Stimulated activated CD4-positive, alpha-beta T cell treated with anti-CD3 and anti-CD28 coated beads, TNF-alpha, amount 100 ng/mL, for 4 hours (primary cell): ENCODE measurements around the gene DGLUCY.
"Not testable (repeated sequence)": the region's sequence is repeated elsewhere in the genome, so short reads cannot be mapped to it uniquely, and the experiment has no call there.

Experiments
- DNase-seq, 3 experiments: peaks; one replicate each; pipeline ENCODE4 v3.0.0-alpha.2; 2020; ENCODE audit warnings: low read depth in 3 of 3

Gene DGLUCY

DNA sequence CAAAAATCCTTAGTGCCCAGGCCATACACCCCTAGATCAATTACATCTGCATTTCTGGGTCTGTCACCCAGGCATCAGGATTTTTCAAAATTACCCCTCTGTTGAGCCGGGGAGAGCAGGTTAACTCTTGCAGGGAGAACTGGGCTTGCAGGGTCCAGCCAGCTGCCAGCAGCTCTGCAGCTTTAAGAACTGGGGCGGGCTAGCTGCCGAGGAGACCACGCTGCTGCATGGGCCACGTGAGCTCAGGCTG is at the start of gene DGLUCY:
Gene DGLUCY, plus strand, starts transcription at position 245 of the 250 bp plus-strand sequence. CDS start 46,222 bp downstream, outside the sequence.
- peak in 1 of 3 experiments; percentile 38 for DNase-seq

- no peak for DNase-seq
Observed at GRCh38 chr14:91065266-91065665, 48.6 kb upstream of the DGLUCY start.

GRCh38 chr14:91067186-91067585 is 46.7 kb upstream of the DGLUCY start:
- DNase-seq: peak in 1 of 3 experiments; percentile 20

DNA sequence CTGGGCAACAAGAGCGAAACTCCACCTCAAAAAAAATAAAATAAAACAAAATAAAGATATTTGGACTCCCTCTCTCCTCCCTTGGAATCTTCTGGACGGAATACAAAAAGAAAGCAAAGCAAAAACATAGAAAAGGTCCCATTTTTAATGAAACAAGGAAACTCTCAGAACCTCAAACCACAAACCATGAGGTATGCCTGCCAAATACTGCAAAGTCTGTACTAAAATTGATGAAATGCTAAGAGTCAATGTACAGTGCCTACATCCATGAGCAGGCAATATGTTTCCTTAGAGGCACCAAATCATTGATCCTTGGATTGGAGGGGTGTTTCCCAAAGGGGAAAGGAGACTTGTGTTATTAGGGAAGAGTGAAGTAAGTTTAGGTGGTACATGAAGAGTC is 45.2 kb upstream of the DGLUCY start:
- no peak for DNase-seq

DNA sequence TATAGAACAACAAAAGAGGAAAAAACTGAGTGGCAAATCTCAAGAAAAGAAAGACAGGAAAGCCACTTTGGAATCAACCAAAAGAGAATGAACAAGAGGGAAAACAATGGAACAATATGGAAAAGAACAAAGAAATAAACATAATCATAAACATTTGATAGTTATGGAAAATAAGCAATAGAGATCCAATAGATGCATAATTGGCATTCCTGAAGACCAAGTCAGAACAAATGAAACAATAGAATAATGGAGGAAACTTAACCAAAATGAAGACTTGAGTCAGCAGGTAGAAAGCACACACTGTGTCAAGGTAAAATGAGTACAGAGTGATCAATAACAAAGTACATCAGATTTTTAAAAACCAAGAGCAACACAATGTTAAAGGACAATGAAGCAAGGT is 43.3 kb upstream of the DGLUCY start:
- DNase-seq: no peak

DNA sequence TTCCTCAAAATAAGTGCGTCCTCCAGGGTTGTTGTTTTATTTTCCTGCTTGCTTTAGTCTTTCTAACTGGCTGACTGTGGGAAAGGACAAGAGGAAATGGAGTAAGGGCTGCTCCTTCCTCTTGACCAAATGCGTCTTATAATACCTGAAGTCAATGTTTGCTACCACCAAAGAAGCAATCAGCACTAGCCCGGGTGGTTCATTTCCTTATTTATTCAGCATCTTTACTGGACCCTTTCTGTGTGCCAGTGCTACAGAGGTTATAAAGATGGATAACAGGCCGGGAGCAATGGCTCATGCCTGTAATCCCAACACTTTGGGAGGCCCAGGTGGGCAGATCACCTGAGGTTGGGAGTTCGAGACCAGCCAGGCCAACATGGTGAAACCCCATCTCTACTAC is 38.3 kb upstream of the DGLUCY start:
- DNase-seq: no peak

GRCh38 chr14:91078095-91078737 is 35.7 kb upstream of the DGLUCY start:
- peak in 1 of 3 experiments; percentile 21 for DNase-seq

DNA sequence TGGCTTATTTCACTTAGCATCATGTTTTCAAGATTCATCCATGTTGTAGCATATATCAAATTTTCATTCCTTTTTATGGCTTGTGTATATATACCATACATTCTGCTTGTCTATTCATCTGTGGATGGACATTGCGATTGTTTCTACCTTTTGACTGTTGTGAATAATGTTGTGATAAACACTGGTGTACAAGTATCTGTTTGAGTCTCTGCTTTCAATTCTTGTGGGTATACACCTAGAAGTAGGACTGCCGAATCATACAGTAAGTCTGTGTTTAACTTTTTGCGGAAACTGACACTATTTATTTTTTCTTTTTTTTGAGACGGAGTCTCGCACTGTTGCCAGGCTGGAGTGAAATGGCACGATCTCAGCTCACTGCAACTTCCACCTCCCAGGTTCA is 33.8 kb upstream of the DGLUCY start:
- no peak for DNase-seq

DNA sequence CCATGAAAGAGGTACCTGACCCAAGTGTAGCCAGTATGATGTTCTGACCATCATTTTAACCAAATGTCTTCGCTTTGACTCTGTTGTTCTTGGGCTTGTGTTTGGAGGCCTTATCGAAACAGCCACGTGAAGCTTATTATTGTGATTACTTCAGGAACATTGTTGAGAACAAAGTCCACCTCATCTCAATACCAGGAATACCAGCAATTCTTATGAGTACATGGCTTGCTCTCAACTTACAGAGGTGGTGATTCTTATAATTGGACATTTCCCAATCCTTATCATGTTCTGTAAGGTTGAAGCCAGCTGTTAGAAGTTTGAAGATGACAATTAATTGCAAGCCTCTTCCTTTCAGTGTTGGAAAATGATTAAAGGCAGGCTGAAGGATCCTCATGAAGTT is 31.6 kb upstream of the DGLUCY start:
- DNase-seq: no peak

DNA sequence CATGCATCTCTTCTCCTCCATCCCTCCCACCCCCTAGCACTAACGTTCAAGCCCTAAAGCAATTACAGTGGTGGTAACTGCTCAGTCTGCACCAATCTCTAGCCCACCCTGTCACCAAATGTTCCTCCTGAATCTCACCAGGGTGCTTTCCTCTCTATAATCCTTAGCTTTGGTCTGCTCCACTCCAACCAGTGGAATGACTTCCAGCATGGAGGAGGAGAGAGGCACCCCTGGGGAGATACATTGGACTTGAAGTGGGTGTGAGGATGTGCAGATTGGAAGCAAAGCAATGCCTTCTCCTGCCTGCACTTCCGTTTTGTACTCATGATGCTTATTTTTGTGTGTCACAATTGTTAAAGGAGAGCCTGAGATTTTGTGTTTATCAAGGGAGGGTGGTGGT is 29.4 kb upstream of the DGLUCY start:
- DNase-seq: no peak

DNA sequence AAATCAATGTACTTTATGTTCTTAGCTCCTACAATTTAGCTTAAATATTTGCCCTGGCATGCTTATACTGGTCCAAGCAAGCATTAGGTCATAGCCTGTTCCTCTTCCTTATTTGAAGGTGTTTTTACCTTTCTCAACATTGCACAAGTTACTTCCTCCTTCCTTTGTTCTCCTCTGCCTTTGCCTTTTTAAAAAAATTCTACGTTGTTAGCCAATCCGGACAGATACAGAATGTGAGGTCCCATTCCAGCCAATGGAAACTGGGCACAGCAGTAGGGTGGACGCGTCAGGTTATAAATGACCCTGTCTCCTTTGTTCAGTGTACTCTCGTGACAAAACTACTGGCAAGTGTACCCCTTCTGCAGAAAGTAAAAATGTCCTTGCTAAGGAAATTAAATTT is 26.4 kb upstream of the DGLUCY start:
- DNase-seq: not testable (repeated sequence)

DNA sequence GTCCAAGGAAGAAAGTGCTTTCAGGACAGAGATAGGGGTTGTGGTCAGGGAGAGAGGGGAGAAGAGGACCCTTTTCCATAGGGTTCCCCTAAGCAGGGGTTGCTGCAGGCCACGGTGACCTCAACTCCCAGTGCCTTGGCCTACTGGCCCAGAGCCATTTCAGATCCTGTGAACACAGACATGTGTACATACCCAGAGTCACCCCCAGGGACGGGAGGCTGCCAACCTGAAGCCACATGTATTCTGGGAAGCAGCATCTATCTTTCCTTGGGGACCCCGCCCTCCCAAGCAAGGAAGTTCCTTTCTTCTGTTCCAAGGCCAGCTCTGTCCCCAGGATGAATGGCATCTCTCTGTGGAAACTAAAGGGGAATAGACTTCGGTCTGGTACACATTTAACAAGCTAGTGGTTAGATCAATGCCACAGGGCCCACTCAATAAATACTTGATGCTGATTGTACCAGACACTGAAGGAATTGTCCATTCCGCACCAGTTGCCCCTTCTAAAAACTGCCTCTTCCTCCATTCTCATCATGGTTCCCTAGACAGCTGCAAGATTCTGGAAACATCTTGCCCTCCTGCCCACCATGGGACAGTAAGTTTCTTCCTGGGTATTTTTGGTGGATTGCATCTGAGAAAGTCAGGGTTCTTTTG is 25.2 kb upstream of the DGLUCY start:
- no peak for DNase-seq

GRCh38 chr14:91089958-91090535 is 23.8 kb upstream of the DGLUCY start:
- no peak for DNase-seq

- DNase-seq: no peak
Observed at GRCh38 chr14:91090743-91091142, 23.1 kb upstream of the DGLUCY start.

DNA sequence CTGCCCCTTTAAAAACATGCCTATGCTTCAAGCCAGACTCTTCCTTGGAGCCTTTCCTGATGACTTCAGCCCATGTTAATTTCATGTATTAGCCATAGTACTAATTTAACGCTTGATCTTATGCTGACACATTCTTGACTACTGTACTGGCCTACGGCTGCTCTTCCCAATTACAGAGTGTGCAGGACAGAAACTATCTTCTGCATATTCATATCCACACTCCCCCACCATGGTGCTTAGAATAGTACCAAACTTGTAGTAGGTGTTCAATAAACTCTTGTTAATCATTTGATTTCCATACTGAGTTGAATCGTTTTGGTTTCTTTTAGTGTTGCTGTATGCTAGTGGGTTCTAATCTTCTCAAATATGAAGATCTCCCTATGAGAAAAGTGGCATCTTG is 21.8 kb upstream of the DGLUCY start:
- no peak for DNase-seq

DNA sequence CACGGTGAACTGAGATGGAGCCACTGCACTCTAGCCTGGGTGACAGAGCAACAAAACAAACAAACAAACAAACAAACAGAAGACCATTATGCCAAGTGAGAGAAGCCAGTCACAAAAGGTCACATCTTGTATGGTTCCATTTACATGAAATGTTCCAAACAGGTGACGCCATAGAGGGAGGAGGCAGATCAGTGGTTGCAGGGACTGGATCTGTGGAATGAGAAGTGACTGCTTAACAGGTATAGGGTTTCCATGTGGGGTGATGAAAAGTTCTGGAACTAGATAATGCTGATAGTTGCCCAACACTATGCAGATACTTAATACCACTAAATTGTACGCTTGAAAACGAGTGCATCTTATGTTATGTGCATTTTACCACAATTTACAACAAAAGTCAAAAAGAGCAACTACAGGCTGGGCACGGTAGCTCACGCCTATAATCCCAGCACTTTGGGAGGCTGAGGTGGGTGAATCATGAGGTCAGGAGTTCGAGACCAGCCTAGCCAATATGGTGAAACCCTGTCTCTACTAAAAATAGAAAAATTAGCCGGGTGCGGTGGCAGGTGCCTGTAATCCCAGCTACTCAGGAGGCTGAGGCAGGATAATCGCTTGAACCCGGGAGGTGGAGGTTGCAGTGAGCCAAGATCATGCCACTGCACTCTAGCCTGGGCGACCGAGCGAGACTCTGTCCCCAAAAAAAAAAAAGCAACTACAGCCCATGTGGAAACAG is 20.0 kb upstream of the DGLUCY start:
- not testable (repeated sequence) for DNase-seq

GRCh38 chr14:91094772-91095171 is 19.1 kb upstream of the DGLUCY start:
- no peak for DNase-seq

GRCh38 chr14:91095178-91095577 is 18.7 kb upstream of the DGLUCY start:
- no peak for DNase-seq

DNA sequence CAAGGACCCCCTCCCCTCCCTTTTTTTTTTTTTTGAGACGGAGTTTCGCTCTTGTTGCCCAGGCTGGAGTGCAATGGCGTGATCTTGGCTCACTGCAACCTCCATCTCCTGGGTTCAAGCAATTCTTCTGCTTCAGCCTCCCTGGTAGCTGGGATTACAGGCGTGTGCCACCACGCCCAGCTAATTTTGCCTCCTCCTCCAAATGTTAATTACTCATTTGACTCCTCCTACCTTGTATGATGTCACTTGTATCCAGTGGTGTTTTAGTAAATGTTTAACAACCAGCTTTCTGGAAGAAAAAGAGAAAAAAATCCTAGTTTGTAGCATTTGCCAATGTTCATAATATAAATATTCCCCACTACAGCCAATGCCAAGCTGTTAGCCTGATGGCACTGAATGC is 16.2 kb upstream of the DGLUCY start:
- not testable (repeated sequence) for DNase-seq

DNA sequence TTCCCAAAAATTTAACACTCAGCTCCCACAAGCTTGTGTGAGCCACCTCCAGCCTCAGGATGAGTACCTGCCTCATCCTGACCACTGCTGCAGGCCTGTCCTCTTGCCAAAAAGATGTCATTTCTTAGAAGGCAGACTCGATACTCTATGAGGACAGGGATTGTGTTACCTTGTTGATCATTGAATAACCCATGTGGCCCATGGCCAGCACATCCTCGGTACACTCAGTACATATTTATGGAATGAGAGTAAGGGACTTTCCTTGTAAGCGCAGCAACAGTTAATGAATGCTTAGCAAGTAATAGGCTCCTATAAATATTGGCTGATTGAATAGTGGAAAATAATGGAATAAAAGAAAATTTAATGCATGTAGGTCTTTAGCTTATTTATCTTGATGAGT is 15.3 kb upstream of the DGLUCY start:
- DNase-seq: no peak

DNA sequence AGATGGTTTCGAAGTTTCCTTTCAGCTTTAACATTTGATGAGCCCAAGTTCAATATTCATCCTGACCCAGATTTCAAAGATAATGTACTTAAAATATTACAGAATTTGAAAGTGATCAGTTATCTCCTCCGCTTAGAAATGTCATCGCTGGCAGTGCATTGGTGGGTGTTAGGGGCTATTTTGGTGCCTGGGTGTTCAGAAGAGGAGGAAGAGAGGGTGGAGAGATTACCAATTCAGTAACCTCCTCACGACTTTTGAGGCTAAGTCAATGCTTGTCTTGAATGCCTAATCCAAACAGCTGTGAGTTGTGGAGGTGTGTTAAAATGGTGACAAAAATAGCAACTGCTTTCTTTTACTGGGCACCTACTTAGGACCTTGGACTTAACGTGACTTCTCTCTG is 13.8 kb upstream of the DGLUCY start:
- DNase-seq: no peak

DNA sequence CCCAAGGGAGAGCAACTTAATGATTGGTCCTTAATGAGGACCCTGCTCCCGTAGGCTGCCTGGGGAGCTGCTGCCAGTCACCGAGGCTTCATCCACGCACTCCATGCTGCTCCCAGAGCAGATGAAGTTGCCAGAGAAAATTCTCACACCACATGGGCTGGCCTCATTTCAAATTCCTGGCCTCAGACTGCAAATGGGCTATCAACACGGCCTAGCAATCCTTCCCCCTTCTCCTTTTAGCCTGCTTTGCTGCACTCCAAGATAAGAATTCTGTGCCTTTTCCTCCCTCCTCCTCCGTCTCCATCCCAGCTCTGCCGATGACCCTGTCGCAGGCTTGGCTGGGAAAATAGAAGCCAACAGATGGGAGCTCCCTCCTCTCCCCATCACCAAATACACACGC is 10.8 kb upstream of the DGLUCY start:
- DNase-seq: no peak
